GM12891 (cell line): ENCODE data around the gene C16orf90.
"Not testable (repeated sequence)": the region's sequence is repeated elsewhere in the genome, so short reads cannot be mapped to it uniquely, and the experiment has no call there.

Source experiments
- DNase-seq: peaks from one replicate; pipeline ENCODE4 v3.0.0; 2011; ENCODE audit warnings: low spot score; ENCODE audit not compliant: insufficient read length
- FAIRE-seq: peaks from 2 replicates; lab custom pipeline; 2011; peaks lifted over from hg19 to GRCh38; lab: Jason Lieb, UNC
- PAX5 ChIP-seq: IDR thresholded peaks from 2 replicates; pipeline ENCODE4 v1.6.1; 2011; ENCODE audit warnings: low read length, moderate library complexity, mild to moderate bottlenecking; ENCODE audit not compliant: insufficient read depth, severe bottlenecking
- POLR2A ChIP-seq: IDR thresholded peaks from 2 replicates; pipeline ENCODE4 v1.6.1; 2011; ENCODE audit warnings: low read depth, low read length, control low read depth
- POLR2AphosphoS5 ChIP-seq: IDR thresholded peaks from 2 replicates; pipeline ENCODE4 v1.6.1; 2011; ENCODE audit warnings: low read depth, low read length, control low read depth
- POU2F2 ChIP-seq: IDR thresholded peaks from 2 replicates; pipeline ENCODE4 v1.6.1; 2011; ENCODE audit warnings: low read depth, mild to moderate bottlenecking, control low read depth, low read length, moderate library complexity
- SPI1 ChIP-seq: IDR thresholded peaks from 2 replicates; pipeline ENCODE4 v1.6.1; 2011; ENCODE audit warnings: low read depth, low read length, control low read depth
- TAF1 ChIP-seq: IDR thresholded peaks from 2 replicates; pipeline ENCODE4 v1.6.1; 2011; ENCODE audit warnings: low read depth, low read length, control low read depth

Gene C16orf90

DNA sequence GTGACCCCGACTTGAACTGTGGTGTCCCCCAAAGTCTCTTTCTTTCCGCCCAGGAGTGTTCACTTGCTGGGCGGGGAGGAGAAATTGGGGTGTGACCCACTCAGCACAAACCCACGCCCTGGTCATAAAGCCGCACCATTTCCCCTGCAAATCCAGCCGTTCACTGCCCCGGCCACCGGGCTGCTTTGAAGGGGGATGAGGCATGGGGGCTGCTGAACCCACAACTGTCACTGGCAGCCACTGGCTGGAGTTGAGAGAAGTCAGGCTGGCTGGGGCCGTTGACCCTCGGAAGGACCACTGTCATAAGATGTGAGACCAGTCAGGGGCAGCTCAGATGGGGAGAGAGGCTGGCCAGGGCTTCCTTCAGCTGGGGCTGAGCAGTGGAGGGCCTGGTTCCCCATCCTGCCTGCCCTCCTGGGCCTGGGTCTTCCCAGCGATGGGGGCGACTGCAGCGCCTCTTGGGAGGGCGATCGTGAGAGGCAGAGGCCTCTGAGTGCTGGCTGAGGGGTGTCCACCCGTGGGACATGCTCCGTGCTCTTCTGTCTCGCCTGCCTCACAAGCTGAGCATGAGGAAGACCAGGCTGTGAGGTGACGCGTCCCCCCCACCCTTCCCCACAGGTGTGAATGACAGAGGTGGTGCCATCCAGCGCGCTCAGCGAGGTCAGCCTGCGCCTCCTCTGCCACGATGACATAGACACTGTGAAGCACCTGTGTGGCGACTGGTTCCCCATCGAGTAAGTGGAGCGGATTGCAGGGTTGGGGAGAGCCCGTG lies 19.5 kb downstream of the C16orf90 start:
- TF ChIP-seq SPI1 (no peak), PAX5 (no peak), TAF1 (no peak), POU2F2 (no peak), POLR2AphosphoS5 (no peak), POLR2A (no peak)
- no peak for DNase-seq
- no peak for FAIRE-seq

GRCh38 chr16:3474870-3475269 lies 20.4 kb downstream of the C16orf90 start:
- FAIRE-seq: not testable (repeated sequence)

DNA sequence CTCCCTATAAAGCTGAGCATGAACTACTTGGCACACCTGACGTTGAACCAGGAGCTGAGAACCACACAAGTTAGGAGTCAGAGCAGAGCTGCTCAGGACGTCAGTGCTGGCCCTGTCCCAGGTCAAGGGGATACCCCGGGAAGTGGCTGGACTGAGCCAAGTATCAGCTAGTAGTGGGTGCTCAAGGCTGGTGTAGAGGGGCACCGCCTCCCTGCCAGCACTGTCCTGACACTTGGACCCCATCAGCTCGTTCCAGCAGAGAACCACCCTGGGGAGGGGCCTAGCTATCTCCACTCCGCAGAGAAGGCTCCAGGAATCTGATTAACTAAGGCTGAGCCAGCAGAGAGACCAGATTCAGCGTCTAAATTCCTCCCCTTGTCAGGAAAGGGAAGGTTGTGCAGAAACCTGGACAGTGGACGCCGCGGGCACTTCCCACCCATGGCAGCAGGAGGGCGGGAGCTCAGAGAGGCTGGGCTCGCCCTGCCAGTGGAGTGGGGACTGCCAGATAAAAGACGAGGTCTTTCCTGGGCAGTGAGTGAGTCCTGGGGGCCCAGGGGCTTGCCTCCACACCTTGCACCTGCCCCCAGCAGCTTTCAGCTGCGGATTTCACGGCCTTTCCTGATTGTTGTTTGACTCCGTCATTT lies 21.0 kb downstream of the C16orf90 start:
- no peak for TF ChIP-seq SPI1
- no peak for TF ChIP-seq POLR2AphosphoS5
- TF ChIP-seq POU2F2: no peak
- no peak for TF ChIP-seq POLR2A
- no peak for TF ChIP-seq PAX5
- no peak for TF ChIP-seq TAF1
- FAIRE-seq: no peak
- no peak for DNase-seq

More at GRCh38 chr16:3474870-3475269, 20.4 kb downstream of the C16orf90 start:
- DNase-seq: not testable (repeated sequence)

GRCh38 chr16:3473596-3473943 lies 21.7 kb downstream of the C16orf90 start:
- DNase-seq, FAIRE-seq: not testable (repeated sequence)

GRCh38 chr16:3472878-3473595 lies 22.3 kb downstream of the C16orf90 start:
- FAIRE-seq (peak; percentile 40), DNase-seq (no peak)
- TF ChIP-seq TAF1: no peak
- no peak for TF ChIP-seq POLR2AphosphoS5
- TF ChIP-seq SPI1: no peak
- no peak for TF ChIP-seq PAX5
- no peak for TF ChIP-seq POLR2A
- no peak for TF ChIP-seq POU2F2

DNA sequence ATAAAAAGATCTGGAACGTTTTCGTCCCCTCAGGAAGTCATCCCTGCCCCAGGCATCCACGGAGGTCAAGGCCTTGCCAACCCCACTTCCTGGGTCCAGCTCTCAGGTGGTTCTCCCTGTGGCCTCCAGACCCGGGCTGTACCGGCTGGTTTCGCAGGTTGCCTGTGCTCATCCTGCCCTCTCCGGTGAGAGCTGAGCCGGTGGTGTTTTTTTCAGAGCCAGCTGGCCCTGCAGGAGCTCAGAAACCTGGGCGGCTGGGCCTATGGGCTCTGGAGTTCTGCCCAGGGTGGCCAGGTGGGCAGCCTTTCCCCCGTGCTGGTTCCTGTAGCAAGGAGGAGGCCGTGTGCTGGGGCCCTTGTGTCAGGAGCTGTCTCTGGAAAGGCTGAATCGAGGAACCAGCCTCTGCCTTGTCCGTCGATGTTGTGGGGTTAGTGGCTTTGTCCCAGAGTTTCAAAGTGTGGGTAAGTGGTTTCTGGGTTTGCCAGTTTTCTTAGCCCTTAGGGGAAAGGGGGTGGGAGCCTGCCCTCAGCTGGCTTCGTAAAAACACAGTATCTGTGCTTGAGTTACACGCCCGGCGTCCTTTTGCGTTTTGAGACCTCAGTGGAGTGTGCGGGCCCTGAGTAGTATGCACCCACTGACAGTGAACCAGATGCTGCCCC lies 23.6 kb downstream of the C16orf90 start:
- DNase-seq (no peak), FAIRE-seq (no peak)
- TF ChIP-seq POLR2AphosphoS5 (no peak), TAF1 (no peak), POU2F2 (no peak), POLR2A (no peak), SPI1 (no peak), PAX5 (no peak)

DNA sequence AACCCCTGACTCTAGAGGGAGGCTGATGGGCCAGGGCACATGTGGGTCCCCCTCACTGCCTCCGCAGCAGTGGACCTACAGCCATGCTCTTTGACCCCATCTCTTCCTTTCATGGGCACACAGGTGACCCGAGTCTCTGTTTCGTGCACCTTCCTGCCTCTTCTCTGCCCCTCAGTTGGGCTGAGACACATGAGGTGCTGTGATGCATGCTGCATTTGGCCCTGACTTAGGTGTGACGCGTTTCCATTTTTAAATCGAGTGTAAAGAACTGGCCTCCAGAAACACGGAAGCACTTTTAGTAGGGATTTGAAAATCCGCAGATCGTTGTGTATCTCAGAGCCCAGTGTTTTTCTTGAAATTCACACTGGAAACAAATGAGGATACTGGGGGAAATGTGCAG lies 24.6 kb downstream of the C16orf90 start:
- no peak for FAIRE-seq
- TF ChIP-seq POLR2AphosphoS5 (no peak), POLR2A (no peak), POU2F2 (no peak), SPI1 (no peak), TAF1 (no peak), PAX5 (no peak)

GRCh38 chr16:3469736-3470135 lies 25.6 kb downstream of the C16orf90 start:
- DNase-seq (no peak), FAIRE-seq (no peak)
- TF ChIP-seq POU2F2 (no peak), POLR2A (no peak), TAF1 (no peak), POLR2AphosphoS5 (no peak), SPI1 (no peak), PAX5 (no peak)

More for the DNA sequence above, 24.6 kb downstream of the C16orf90 start:
- DNase-seq: no peak

- TF ChIP-seq POLR2A (no peak), PAX5 (no peak), POU2F2 (no peak), POLR2AphosphoS5 (no peak), TAF1 (no peak), SPI1 (no peak)
- no peak for FAIRE-seq
- DNase-seq: no peak
These were observed 26.8 kb downstream of the C16orf90 start for GRCh38 chr16:3468501-3468900.
